K562 (cell line): ENCODE data around the gene LYVE1. TPM values are rescaled to one million over a fixed set of nuclear protein-coding genes. Genes with fewer than 3 reads are reported as not detected.

Experiments used
- BMI1 ChIP-seq: fragments of 150-350 bp; IDR thresholded peaks from 2 replicates; pipeline ENCODE4 v1.6.1; 2014; ENCODE audit warnings: low read length
- E2F4 ChIP-seq: sonication (generic); formaldehyde crosslinking; IDR thresholded peaks from 2 replicates; pipeline ENCODE4 v1.8.0; 2022; ENCODE audit warnings: mild to moderate bottlenecking, low read depth, missing genetic modification reagents
- ELF1 ChIP-seq: fragments of 200-800 bp; sonication (Bioruptor generic); IDR thresholded peaks from 2 replicates; pipeline ENCODE4 v1.6.1; 2016; ENCODE audit warnings: missing genetic modification characterization, missing compliant biosample characterization
- HDAC3 ChIP-seq: fragments of 450-650 bp; IDR thresholded peaks from 2 replicates; pipeline ENCODE4 v1.6.1; 2018; ENCODE audit warnings: borderline replicate concordance, mild to moderate bottlenecking, moderate library complexity; ENCODE audit not compliant: partially characterized antibody
- HMG20A ChIP-seq: fragments of 450-650 bp; formaldehyde crosslinking; conservative IDR thresholded peaks from 2 replicates; pipeline ENCODE4 v1.4.0; 2020; ENCODE audit warnings: mild to moderate bottlenecking, mixed read lengths
- HNRNPL ChIP-seq: fragments of 200-400 bp; formaldehyde crosslinking; IDR thresholded peaks from 2 replicates; pipeline ENCODE4 v1.6.1; 2017; ENCODE audit warnings: low read depth, mild to moderate bottlenecking, low read length
- IRF2 ChIP-seq: sonication (generic); formaldehyde crosslinking; IDR thresholded peaks from 2 replicates; pipeline ENCODE4 v1.8.1; 2022; ENCODE audit warnings: mild to moderate bottlenecking, missing genetic modification reagents
- KDM4B ChIP-seq, 2 experiments: fragments of 450-650 bp in 1 of 2; sonication (generic) in 1 of 2; IDR thresholded peaks; 2 replicates each; pipeline ENCODE4 v1.6.1; 2016 to 2017; ENCODE audit warnings: borderline replicate concordance in 2 of 2, antibody characterized with exemption in 1 of 2, low read depth in 1 of 2, mild to moderate bottlenecking in 1 of 2
- MEIS2 ChIP-seq: fragments of 450-650 bp; IDR thresholded peaks from 2 replicates; pipeline ENCODE4 v1.6.1; 2014; ENCODE audit warnings: mild to moderate bottlenecking; ENCODE audit not compliant: partially characterized antibody
- MIER1 ChIP-seq: fragments of 450-650 bp; IDR thresholded peaks from 2 replicates; pipeline ENCODE4 v1.6.1; 2016; ENCODE audit warnings: antibody characterized with exemption, mild to moderate bottlenecking, low read depth
- PURB ChIP-seq: sonication (generic); formaldehyde crosslinking; IDR thresholded peaks from 2 replicates; pipeline ENCODE4 v1.9.0; 2021; ENCODE audit warnings: low read depth, mild to moderate bottlenecking, missing genetic modification reagents
- RBM22 ChIP-seq: fragments of 200-400 bp; formaldehyde crosslinking; IDR thresholded peaks from 2 replicates; pipeline ENCODE4 v1.6.1; 2018; ENCODE audit warnings: low read length, low read depth; ENCODE audit not compliant: poor library complexity, severe bottlenecking
- SIN3B ChIP-seq: fragments of 450-650 bp; IDR thresholded peaks from 2 replicates; pipeline ENCODE4 v1.6.1; 2017; ENCODE audit warnings: low read depth, mild to moderate bottlenecking, moderate library complexity
- SMARCE1 ChIP-seq: fragments of 450-650 bp; IDR thresholded peaks from 2 replicates; pipeline ENCODE4 v1.7.1; 2016; ENCODE audit warnings: mild to moderate bottlenecking
- SREBF1 ChIP-seq: fragments of 150-350 bp; IDR thresholded peaks from 2 replicates; pipeline ENCODE4 v1.6.1; 2014; ENCODE audit warnings: antibody characterized with exemption, low read depth, low read length, borderline replicate concordance
- STAT5A ChIP-seq: IDR thresholded peaks from 2 replicates; pipeline ENCODE4 v1.6.1; 2012; ENCODE audit warnings: low read length, inconsistent platforms, borderline replicate concordance
- U2AF1 ChIP-seq: fragments of 200-400 bp; formaldehyde crosslinking; optimal IDR thresholded peaks from 2 replicates; pipeline ENCODE3; 2017; ENCODE audit warnings: mild to moderate bottlenecking, low read depth, low read length, moderate library complexity
- XRCC4 ChIP-seq: IDR thresholded peaks from one replicate; pipeline ENCODE4 v1.6.1; 2011; ENCODE audit not compliant: insufficient read depth, insufficient read length; ENCODE audit errors: extremely low read depth
- ZNF124 ChIP-seq: sonication (generic); formaldehyde crosslinking; IDR thresholded peaks from 2 replicates; pipeline ENCODE4 v1.8.1; 2022; ENCODE audit warnings: missing genetic modification reagents
- ZNF609 ChIP-seq: sonication (generic); formaldehyde crosslinking; IDR thresholded peaks from 2 replicates; pipeline ENCODE4 v1.8.1; 2023; ENCODE audit warnings: missing genetic modification reagents, mild to moderate bottlenecking, borderline replicate concordance
- polyA plus RNA-seq, 8 experiments: library from polyadenylated mRNA; depleted of rRNA in 4 of 8; stranded (reverse) in 5 of 8; unstranded in 3 of 8; fragments of >200 nt; fragmentation: Nextera tagmentation in 2 of 8; fragmentation: Illumina TruSeq in 1 of 8; extraction: Ambion mirVana in 2 of 8; extraction: Trizol in 1 of 8; gene quantifications; 2 replicates each; pipeline versions ENCODE4 v1.2.1 to v1.2.3, GENCODE V29; 2011 to 2014; ENCODE audit warnings: inconsistent platforms in 1 of 8, missing spikeins in 1 of 8
- total RNA-seq, 7 experiments: library from RNA; depleted of rRNA in 6 of 7; stranded (reverse); fragments of >200 nt in 6 of 7; fragmentation: Illumina TruSeq in 2 of 7; extraction: Trizol in 2 of 7; gene quantifications; 2 replicates each; pipeline versions ENCODE4 v1.2.1 to v1.2.3, GENCODE V29; 2011 to 2021; ENCODE audit warnings: low replicate concordance in 1 of 7
- TF ChIP-seq, protein P1 (sequence below): fragments of 150-350 bp; IDR thresholded peaks from 2 replicates; pipeline ENCODE4 v1.6.1; 2014; ENCODE audit warnings: low read depth, mild to moderate bottlenecking, low read length, borderline replicate concordance

The LYVE1 gene
- total and polyA plus RNA-seq, 9 of the 15 experiments (the other 6 are each of a cell fraction or from before 2014, with no cell fraction given): 0.06 to 1.1 (median 0.14) TPM; not detected in 1

GRCh38 chr11:10588904-10589303, 20.4 kb upstream of the LYVE1 start (continued):
- TF ChIP-seq, protein P1, sequence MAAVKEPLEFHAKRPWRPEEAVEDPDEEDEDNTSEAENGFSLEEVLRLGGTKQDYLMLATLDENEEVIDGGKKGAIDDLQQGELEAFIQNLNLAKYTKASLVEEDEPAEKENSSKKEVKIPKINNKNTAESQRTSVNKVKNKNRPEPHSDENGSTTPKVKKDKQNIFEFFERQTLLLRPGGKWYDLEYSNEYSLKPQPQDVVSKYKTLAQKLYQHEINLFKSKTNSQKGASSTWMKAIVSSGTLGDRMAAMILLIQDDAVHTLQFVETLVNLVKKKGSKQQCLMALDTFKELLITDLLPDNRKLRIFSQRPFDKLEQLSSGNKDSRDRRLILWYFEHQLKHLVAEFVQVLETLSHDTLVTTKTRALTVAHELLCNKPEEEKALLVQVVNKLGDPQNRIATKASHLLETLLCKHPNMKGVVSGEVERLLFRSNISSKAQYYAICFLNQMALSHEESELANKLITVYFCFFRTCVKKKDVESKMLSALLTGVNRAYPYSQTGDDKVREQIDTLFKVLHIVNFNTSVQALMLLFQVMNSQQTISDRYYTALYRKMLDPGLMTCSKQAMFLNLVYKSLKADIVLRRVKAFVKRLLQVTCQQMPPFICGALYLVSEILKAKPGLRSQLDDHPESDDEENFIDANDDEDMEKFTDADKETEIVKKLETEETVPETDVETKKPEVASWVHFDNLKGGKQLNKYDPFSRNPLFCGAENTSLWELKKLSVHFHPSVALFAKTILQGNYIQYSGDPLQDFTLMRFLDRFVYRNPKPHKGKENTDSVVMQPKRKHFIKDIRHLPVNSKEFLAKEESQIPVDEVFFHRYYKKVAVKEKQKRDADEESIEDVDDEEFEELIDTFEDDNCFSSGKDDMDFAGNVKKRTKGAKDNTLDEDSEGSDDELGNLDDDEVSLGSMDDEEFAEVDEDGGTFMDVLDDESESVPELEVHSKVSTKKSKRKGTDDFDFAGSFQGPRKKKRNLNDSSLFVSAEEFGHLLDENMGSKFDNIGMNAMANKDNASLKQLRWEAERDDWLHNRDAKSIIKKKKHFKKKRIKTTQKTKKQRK: no peak
- no peak for TF ChIP-seq ZNF609 (CRISPR knock-in tag)
- no peak for TF ChIP-seq PURB
- TF ChIP-seq STAT5A: peak; percentile 78
- TF ChIP-seq SIN3B: no peak
- TF ChIP-seq ELF1 (tag): no peak
- TF ChIP-seq XRCC4: no peak
- TF ChIP-seq HMG20A (CRISPR knock-in tag): no peak
- TF ChIP-seq MIER1: no peak
- TF ChIP-seq KDM4B (IDR thresholded peaks at IDR 0.05; ENCODE audit: borderline replicate concordance in 2 of 2, low read depth in 1 of 2): no peak
- TF ChIP-seq IRF2 (CRISPR knock-in tag): no peak
- TF ChIP-seq HNRNPL: no peak
- TF ChIP-seq RBM22: no peak
- no peak for TF ChIP-seq BMI1
- TF ChIP-seq ZNF124 (CRISPR knock-in tag): no peak
- TF ChIP-seq MEIS2: peak; percentile 93
- TF ChIP-seq E2F4 (CRISPR knock-in tag): no peak
- TF ChIP-seq SREBF1: no peak
- TF ChIP-seq HDAC3: peak; percentile 73
- no peak for TF ChIP-seq U2AF1
- peak; percentile 74; the same call in 1 of the 2 replicates for TF ChIP-seq SMARCE1
